ENCODE data around the gene TNFAIP8L2.
A peak's percentile ranks its signal among the peaks of the same experiment; 100 is the strongest.

TNFAIP8L2 gene

GRCh38 chr1:151156515-151156819 is at the start of gene TNFAIP8L2:
Gene TNFAIP8L2, plus strand, starts transcription at chr1:151156649. Its CDS starts 2,049 bp downstream, at chr1:151158698.
- DNase-seq (ENCODE audit: insufficient read length, low spot score), result no peak
- FAIRE-seq, result no peak

DNA sequence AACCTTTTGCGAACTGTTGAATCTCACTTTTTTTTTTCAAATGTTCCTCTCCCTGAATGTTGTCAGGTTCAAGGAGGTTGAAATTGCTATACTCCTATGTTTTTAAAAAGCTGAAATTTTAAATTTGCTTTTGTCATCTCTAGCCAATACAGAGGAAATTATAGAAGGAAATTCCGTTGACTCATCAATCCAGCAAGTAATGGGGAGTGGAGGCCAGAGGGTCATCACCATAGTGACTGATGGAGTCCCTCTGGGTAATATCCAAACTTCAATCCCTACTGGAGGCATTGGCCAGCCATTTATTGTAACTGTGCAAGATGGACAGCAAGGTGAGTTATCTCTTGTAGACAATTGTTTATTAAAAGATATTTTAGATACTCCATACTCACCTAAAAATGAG is 49.6 kb upstream of the TNFAIP8L2 start:
- FAIRE-seq, result no peak
- DNase-seq (ENCODE audit: insufficient read length, low spot score), result peak; percentile 45

DNA sequence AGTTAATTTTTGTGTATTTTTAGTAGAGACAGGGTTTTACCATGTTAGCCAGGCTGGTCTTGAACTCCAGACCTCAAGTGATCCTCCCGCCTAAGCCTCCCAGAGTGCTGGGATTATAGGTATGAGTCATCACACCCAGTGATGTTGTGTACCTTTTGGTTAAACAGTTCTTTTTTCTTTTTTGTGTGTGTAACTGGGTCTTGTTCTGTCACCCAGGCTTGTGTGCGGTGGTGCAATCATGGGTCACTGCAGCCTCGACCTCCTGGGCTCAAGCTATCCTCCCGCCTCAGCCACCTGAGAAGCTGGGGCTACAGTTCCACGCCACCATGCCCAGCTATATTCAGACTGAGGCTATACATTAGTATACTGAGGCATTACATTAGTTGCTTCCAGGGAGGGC is 48.1 kb upstream of the TNFAIP8L2 start:
- FAIRE-seq (no peak), DNase-seq (ENCODE audit: insufficient read length, low spot score) (no peak)

GRCh38 chr1:151113877-151114276 is 42.6 kb upstream of the TNFAIP8L2 start:
- FAIRE-seq (no peak), DNase-seq (ENCODE audit: insufficient read length, low spot score) (no peak)

- FAIRE-seq (no peak), DNase-seq (ENCODE audit: insufficient read length, low spot score) (no peak)
Observed at GRCh38 chr1:151124763-151125403, 31.6 kb upstream of the TNFAIP8L2 start.

GRCh38 chr1:151128800-151129199 is 27.6 kb upstream of the TNFAIP8L2 start:
- DNase-seq (ENCODE audit: insufficient read length, low spot score) (no peak), FAIRE-seq (no peak)

DNA sequence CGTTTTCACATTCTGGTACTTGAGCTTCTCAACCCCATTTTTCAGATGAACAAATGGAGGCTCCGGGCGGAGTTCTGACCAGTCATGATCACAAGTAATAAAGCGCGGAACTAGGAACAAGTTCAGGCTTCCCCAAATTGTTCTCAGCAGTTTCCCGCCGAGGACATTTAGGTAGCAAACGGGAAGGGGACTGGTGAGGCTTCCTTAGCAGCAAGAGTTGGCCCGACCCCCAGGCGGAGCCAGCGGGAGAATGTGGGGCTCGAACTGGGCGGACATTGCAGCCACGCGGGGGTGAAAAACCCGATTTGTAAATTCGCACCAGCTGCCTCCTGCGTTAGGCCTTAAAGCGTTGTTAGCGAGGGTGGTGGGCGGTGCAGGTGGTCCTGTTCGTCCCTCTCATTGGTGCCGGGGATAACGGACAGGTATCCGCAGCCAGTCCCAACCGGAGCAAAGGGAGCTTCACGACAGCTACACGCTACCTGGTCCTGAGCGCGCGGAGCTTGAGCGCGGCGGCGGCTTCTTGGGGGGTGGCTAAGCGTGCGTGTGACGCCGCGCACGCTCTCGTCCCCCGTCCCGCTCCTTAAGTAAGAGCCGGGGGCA is 25.4 kb upstream of the TNFAIP8L2 start:
- DNase-seq (ENCODE audit: insufficient read length, low spot score) (no peak), FAIRE-seq (no peak)

GRCh38 chr1:151131701-151132334 is 24.6 kb upstream of the TNFAIP8L2 start:
- no peak for FAIRE-seq

DNA sequence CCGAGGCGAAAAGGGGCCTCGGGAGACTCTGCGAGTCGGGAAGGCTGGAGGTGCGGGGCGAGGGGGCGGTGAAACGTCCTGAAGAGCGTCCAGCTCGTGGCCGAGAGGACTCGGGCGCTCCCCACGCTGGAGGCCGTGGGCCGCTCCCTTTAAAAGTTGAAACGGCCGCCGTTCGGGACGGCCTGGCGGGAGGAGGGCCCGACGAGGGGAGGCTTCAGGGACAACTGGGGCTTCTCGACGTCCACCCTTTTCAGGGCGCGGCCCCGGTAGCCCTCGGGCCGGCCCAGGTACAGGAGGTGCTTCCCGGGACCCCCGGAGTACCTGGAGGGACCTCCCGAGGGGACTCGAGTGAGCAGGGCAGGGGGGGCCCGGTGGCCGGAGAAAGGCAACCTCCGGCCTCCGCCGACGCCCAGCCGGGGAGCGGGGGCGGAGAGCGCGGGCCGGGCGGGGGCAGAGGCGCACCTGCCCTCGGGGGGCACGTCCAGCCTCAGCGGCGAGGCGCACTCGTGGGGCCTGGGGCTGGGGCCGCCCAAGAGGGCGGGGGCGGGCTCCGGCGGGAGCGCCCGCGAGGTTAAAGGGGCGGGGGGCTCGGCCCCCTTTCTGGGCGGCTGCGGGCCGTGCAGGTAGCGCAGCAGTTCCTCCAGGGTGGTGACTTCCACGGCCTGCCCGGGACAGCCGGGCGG is 24.0 kb upstream of the TNFAIP8L2 start:
- no peak for DNase-seq (ENCODE audit: insufficient read length, low spot score)
- no peak for FAIRE-seq

More at GRCh38 chr1:151131701-151132334, 24.6 kb upstream of the TNFAIP8L2 start:
- DNase-seq (ENCODE audit: insufficient read length, low spot score), result no peak

- DNase-seq (ENCODE audit: insufficient read length, low spot score) (no peak), FAIRE-seq (no peak)
Observed at GRCh38 chr1:151133018-151133806, 23.2 kb upstream of the TNFAIP8L2 start.

DNA sequence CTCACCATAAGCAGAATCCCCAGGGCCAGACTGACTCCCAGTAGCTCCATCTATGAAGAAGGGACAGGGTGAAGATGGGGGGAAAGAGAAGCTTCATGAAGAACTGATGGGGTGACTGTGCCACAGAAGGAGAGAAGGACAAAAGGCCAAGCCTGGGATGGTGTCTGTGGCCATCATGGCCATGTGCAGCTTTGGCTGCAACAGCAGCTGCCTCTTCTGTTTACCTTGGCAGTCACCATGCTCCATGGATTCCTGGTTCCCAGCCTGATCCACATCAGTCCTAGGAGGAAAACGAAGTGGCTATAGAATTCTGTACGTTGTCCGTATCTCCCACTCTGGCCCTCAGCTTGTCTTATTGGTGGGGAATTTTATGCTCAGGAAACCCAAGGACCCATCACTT is 22.1 kb upstream of the TNFAIP8L2 start:
- FAIRE-seq, result no peak
- DNase-seq (ENCODE audit: insufficient read length, low spot score), result no peak

DNA sequence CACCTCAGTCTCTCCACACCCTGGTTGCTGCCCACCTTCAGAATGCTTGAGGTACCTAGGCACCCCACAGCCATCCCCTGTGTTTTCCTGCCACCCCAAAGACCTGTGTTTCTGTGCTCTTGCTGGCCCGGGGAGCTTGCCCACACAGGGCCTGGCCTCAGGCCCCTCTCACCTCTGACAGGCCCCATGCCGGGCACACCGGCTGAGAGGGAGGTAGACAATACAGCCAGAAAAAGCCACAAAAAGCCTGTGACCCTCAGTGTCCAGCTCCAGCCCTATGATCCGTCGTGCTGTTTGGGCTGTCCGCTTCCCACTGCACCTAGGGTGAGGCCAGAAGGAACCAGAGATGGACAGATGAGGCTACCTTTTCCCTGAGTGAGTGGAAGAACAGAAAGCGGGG is 21.5 kb upstream of the TNFAIP8L2 start:
- FAIRE-seq (no peak), DNase-seq (ENCODE audit: insufficient read length, low spot score) (no peak)

DNA sequence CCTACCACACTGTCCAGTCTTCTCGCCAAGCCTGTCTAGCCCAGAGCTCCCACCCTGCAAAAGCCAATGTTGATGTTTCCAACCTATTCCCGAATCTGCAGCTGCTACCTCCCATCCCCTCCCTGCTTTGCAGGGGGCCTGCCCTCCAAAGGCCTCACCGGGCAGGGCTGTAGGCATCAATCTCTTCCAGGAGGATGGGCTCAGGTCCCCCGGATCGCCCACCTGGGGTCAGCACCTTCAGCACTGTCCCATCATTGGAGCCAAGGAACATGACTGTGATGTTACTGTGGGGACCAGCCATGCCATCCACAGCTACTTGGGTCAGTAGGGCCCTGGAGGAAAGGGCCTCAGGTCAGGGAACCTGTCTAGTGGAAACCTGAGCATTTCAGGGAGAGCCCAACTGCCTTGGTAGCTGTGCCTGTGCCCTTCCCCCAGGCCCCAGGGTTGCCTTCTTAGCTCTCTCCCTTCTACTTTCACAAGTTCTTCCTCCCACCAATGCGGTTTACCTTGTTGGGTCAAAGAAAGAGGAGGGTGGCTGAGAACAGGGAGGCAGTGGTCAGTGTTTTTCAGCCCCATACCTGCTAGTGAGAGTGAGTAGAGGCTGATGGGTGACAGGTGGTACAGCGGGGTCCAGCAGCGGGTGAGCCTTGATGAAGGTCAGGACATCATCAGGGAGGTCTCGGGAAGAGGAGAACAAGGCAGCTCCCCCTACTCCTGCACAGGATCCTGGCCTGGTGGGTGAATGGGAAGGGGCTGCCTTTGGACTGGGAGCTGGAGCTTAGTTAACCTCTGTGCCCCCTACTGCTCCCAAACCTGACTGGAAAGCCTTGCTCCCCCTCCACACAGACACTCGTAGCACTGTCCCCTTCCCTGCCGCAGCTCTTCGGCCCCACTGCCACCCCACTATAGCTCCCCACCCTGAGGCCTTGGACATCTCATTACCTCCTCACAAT is 20.7 kb upstream of the TNFAIP8L2 start:
- FAIRE-seq (no peak), DNase-seq (ENCODE audit: insufficient read length, low spot score) (no peak)

- DNase-seq (ENCODE audit: insufficient read length, low spot score), result no peak
- no peak for FAIRE-seq
Observed at GRCh38 chr1:151137789-151138188, 18.7 kb upstream of the TNFAIP8L2 start.

- FAIRE-seq, result no peak
- no peak for DNase-seq (ENCODE audit: insufficient read length, low spot score)
Observed at GRCh38 chr1:151142411-151143056, 13.9 kb upstream of the TNFAIP8L2 start.

- FAIRE-seq (no peak), DNase-seq (ENCODE audit: insufficient read length, low spot score) (no peak)
Observed at GRCh38 chr1:151143057-151143435, 13.4 kb upstream of the TNFAIP8L2 start.

GRCh38 chr1:151143986-151144385 is 12.5 kb upstream of the TNFAIP8L2 start:
- no peak for FAIRE-seq
- no peak for DNase-seq (ENCODE audit: insufficient read length, low spot score)

- DNase-seq (ENCODE audit: insufficient read length, low spot score) (no peak), FAIRE-seq (no peak)
Observed at GRCh38 chr1:151144474-151145303, 11.8 kb upstream of the TNFAIP8L2 start.
